Measurements from ENCODE around the gene NUP42. TPM values are rescaled to one million over a fixed set of nuclear protein-coding genes. Genes with fewer than 3 reads are reported as not detected.

NUP42 gene
- polyA plus RNA-seq, 6 donors from 2014 or later, result 26.8 to 61.8 (median 36.6) TPM

GRCh38 chr7:23249486-23249885 lies 67.6 kb downstream of the NUP42 start:
- Mint-ChIP-seq H3K9me3 (peaks cover 9 to 28% (median 14%) of the 10 kb centered on the region in 7 donors), H3K27ac (no peak overlapping the region), H3K27me3 (peaks cover 68 to 80% (median 76%) of the 10 kb centered on the region in 3 donors), H3K4me3 (no peak overlapping the region), H3K36me3 (peaks cover 10 to 16% of the 10 kb centered on the region in 2 donors), H3K4me1 (peaks cover 5 to 16% (median 7%) of the 10 kb centered on the region in 3 donors)
- no peak for ATAC-seq (ENCODE audit: low read depth in 2 of 2)
- no peak for DNase-seq

Other genes with a start within 250 kb of the NUP42 start
- gene HYCC1, start 167.9 kb upstream of the NUP42 start, polyA plus RNA-seq (ENCODE audit: low read depth in 6 of 6), result 10 to 100 TPM; 25.1 to 68.2 (median 57.7) TPM
- 10 to 100 TPM; 15.0 to 21.6 (median 17.1) TPM for gene KLHL7, start 76.3 kb upstream of the NUP42 start, polyA plus RNA-seq (ENCODE audit: low read depth in 6 of 6)
- gene GPNMB, start 64.7 kb downstream of the NUP42 start, polyA plus RNA-seq (ENCODE audit: low read depth in 6 of 6), result not detected
- 10 to 100 TPM; 46.2 to 78.3 (median 55.1) TPM for gene MALSU1, start 117.3 kb downstream of the NUP42 start, polyA plus RNA-seq (ENCODE audit: low read depth in 6 of 6)

All from naive B cell (primary cell).